Measurements from ENCODE around the gene HTT. TPM values are rescaled to one million over a fixed set of nuclear protein-coding genes. Genes with fewer than 3 reads are reported as not detected.

HTT gene
- total RNA-seq, 4 donors from 2014 or later = 49.6 to 155 (median 83.1) TPM

GRCh38 chr4:3077796-3078195, 3.3 kb downstream of the HTT start:
- Histone ChIP-seq H3K9me3 (no peaks in the 10 kb centered on the region), H3K27ac (no peak overlapping the region), H3K27me3 (no peaks in the 10 kb centered on the region), H3K4me3 (replicated peaks in 1 of 3) (no peak overlapping the region), H3K4me1 (peaks cover 19 to 37% of the 10 kb centered on the region in 2 donors), H3K36me3 (no peaks in the 10 kb centered on the region)
- TF ChIP-seq, protein P1, sequence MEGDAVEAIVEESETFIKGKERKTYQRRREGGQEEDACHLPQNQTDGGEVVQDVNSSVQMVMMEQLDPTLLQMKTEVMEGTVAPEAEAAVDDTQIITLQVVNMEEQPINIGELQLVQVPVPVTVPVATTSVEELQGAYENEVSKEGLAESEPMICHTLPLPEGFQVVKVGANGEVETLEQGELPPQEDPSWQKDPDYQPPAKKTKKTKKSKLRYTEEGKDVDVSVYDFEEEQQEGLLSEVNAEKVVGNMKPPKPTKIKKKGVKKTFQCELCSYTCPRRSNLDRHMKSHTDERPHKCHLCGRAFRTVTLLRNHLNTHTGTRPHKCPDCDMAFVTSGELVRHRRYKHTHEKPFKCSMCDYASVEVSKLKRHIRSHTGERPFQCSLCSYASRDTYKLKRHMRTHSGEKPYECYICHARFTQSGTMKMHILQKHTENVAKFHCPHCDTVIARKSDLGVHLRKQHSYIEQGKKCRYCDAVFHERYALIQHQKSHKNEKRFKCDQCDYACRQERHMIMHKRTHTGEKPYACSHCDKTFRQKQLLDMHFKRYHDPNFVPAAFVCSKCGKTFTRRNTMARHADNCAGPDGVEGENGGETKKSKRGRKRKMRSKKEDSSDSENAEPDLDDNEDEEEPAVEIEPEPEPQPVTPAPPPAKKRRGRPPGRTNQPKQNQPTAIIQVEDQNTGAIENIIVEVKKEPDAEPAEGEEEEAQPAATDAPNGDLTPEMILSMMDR (IDR thresholded peaks at IDR 0.05) = no peak
- no peak for TF ChIP-seq POLR2A (IDR thresholded peaks at IDR 0.05)
- WGBS, 2 donors = 82% methylated on average over 2 of the region's 2 CpGs
- intact Hi-C loops (cut with DNase I) = no loop called here
- DNase-seq = no peak

GRCh38 chr4:3079694-3080123, 5.2 kb downstream of the HTT start:
- no peaks in the 10 kb centered on the region for H3K9me3 ChIP-seq
- WGBS, 2 donors = 92% methylated on average over 6 of the region's 6 CpGs
- no peak overlapping the region for H3K4me3 ChIP-seq (replicated peaks in 1 of 3)
- no peaks in the 10 kb centered on the region for H3K36me3 ChIP-seq
- intact Hi-C loops (cut with DNase I) = no loop called here
- no peak for TF ChIP-seq POLR2A (IDR thresholded peaks at IDR 0.05)
- TF ChIP-seq, protein P1 (IDR thresholded peaks at IDR 0.05) = no peak
- peaks cover 13 to 31% of the 10 kb centered on the region in 2 donors for H3K4me1 ChIP-seq
- H3K27me3 ChIP-seq = no peaks in the 10 kb centered on the region
- no peak overlapping the region for H3K27ac ChIP-seq
- no peak for DNase-seq

GRCh38 chr4:3082925-3083515, 8.5 kb downstream of the HTT start:
- DNase-seq = no peak
- peaks cover 0 to 13% of the 10 kb centered on the region in 2 donors for H3K4me1 ChIP-seq
- TF ChIP-seq POLR2A (IDR thresholded peaks at IDR 0.05) = no peak
- TF ChIP-seq, protein P1 (IDR thresholded peaks at IDR 0.05) = no peak
- intact Hi-C loops (cut with DNase I) = no loop called here
- H3K9me3 ChIP-seq = no peaks in the 10 kb centered on the region
- no peaks in the 10 kb centered on the region for H3K27me3 ChIP-seq
- H3K27ac ChIP-seq = no peak overlapping the region
- no peaks in the 10 kb centered on the region for H3K36me3 ChIP-seq
- H3K4me3 ChIP-seq (replicated peaks in 1 of 3) = no peak overlapping the region
- WGBS, 2 donors = 86 to 89% methylated on average over 6 of the region's 6 CpGs

DNA sequence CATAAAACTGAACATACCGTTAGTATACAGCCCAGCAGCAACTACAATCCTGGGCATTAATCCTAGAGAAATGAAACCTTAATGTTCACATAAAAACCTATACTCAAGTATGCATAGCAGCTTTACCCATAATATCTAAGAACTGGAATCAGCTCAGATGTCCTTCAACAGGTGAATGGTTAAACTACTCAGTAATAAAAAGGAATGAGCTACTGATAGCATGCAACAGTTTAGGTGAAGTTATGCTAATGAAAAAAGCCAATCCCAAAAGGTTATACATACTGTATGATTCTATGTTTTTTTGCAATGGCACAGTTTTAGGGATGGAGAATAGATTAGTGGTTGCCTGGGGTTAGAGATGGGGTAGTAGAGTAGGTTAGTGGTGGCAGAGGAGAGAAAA, 9.3 kb downstream of the HTT start:
- Histone ChIP-seq H3K27me3 (no peaks in the 10 kb centered on the region), H3K9me3 (no peaks in the 10 kb centered on the region), H3K4me3 (replicated peaks in 1 of 3) (no peak overlapping the region), H3K27ac (no peak overlapping the region), H3K36me3 (no peaks in the 10 kb centered on the region), H3K4me1 (peaks cover 0 to 6% of the 10 kb centered on the region in 2 donors)
- WGBS, 2 donors = 0 to 95% methylated on average over 1 of the region's 1 CpG
- DNase-seq = no peak
- intact Hi-C loops (cut with DNase I) = no loop called here
- TF ChIP-seq, protein P1 (IDR thresholded peaks at IDR 0.05) = no peak
- no peak for TF ChIP-seq POLR2A (IDR thresholded peaks at IDR 0.05)

DNA sequence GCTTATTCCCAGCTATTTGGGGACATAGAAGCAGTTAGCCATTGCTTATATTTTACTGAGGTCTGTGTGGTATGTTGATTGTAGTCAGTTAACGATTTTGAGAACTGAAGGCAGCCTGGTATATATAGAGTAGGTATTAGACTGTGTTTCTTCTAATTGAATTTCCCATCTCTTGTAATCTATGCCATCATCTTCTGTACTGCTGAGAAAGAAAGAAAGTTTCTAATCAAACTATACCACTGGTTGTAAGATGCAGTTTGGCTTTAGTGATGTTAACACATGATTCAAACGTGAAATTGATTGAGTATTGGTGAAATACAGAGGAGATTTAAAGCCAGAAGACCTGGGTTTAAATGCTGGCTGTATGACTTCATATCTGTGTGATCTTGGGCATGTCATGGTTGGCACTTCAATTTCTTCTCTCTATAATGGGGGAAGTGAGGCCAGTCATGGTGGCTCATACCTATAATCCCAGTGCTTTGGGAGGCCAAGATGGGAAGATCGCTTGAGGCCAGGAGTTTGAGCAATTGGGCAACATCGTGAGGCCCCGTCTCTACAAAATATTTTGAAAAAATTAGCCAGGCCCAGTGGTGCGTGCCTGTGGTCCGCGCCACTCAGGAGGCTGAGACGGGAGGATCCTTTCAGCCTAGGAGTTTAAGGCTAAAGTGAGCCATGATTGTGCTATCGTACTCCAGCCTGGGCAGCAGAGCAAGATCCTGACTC, 11.6 kb downstream of the HTT start:
- H3K36me3 ChIP-seq = no peaks in the 10 kb centered on the region
- no peak overlapping the region for H3K4me3 ChIP-seq (replicated peaks in 1 of 3)
- no peaks in the 10 kb centered on the region for H3K9me3 ChIP-seq
- intact Hi-C loops (cut with DNase I) = no loop called here
- 94 to 95% methylated on average over 10 of the region's 10 CpGs for WGBS, 2 donors
- DNase-seq = no peak
- H3K27ac ChIP-seq = no peak overlapping the region
- peaks cover 0 to 4% of the 10 kb centered on the region in 2 donors for H3K4me1 ChIP-seq
- TF ChIP-seq, protein P1 (IDR thresholded peaks at IDR 0.05) = no peak
- no peak for TF ChIP-seq POLR2A (IDR thresholded peaks at IDR 0.05)
- no peaks in the 10 kb centered on the region for H3K27me3 ChIP-seq
